Thymus (tissue), 11 donors: Measurements from ENCODE around the gene RAB40B. TPM values are rescaled to one million over a fixed set of nuclear protein-coding genes. Genes with fewer than 3 reads are reported as not detected.

Experiments used
- DNase-seq, 9 donors: peaks; one replicate each; pipeline ENCODE4 v3.0.0-alpha.2; 2013; ENCODE audit warnings: low spot score in 9 of 9, low read depth in 6 of 9, missing footprints in 1 of 9
- H3K27ac ChIP-seq, 2 donors: one replicate each; pipeline ENCODE4 v1.5.1; 2013; ENCODE audit warnings: control low read depth in 1 of 2, low read depth in 1 of 2, low read length in 1 of 2, mild to moderate bottlenecking in 1 of 2, moderate library complexity in 1 of 2
- H3K27me3 ChIP-seq, 2 donors: one replicate each; pipeline ENCODE4 v1.5.1; 2013; ENCODE audit warnings: low read length in 1 of 2; ENCODE audit not compliant: control insufficient read depth in 2 of 2, insufficient read depth in 1 of 2
- H3K36me3 ChIP-seq, 2 donors: one replicate each; pipeline ENCODE4 v1.5.1; 2013; ENCODE audit warnings: low read length in 1 of 2, mild to moderate bottlenecking in 1 of 2, moderate library complexity in 1 of 2; ENCODE audit not compliant: control insufficient read depth in 2 of 2, insufficient read depth in 2 of 2
- H3K4me1 ChIP-seq, 2 donors: one replicate each; pipeline ENCODE4 v1.5.1; 2013; ENCODE audit warnings: low read length in 2 of 2; ENCODE audit not compliant: control insufficient read depth in 2 of 2, insufficient read depth in 2 of 2
- H3K4me3 ChIP-seq, 2 donors: one replicate each; pipeline ENCODE4 v1.5.1; 2013; ENCODE audit warnings: low read length in 2 of 2, control low read depth in 1 of 2, mild to moderate bottlenecking in 1 of 2
- H3K9me3 ChIP-seq, 2 donors: one replicate each; pipeline ENCODE4 v1.5.1; 2013; ENCODE audit warnings: low read length in 1 of 2, mild to moderate bottlenecking in 1 of 2; ENCODE audit not compliant: control insufficient read depth in 2 of 2, insufficient read depth in 1 of 2
- WGBS: extraction: QIAGEN DNeasy Blood & Tissue Kit; methylation state at CpG from one replicate; pipeline ENCODE4 v1.1.7; 2013; 5-methylcytosine and 5-hydroxymethylcytosine counted together
- polyA plus RNA-seq: library from polyadenylated mRNA; stranded (reverse); fragments of 200-250 nt; gene quantifications from one replicate; pipeline ENCODE4 v1.2.3, GENCODE V29; 2013
- total RNA-seq: library from RNA; stranded (reverse); fragments of 120-200 nt; gene quantifications from one replicate; pipeline ENCODE4 v1.2.4, GENCODE V29; 2013
- donor health status: healthy.

The RAB40B gene
- total and polyA plus RNA-seq, 2 donors, result 1.7 to 8.4 TPM

- Histone ChIP-seq H3K27me3 (no peaks in the 10 kb centered on the region), H3K27ac (peak overlapping the region in 1 of 2 donors; percentile 48), H3K9me3 (peaks cover 0 to 4% of the 10 kb centered on the region in 2 donors), H3K36me3 (peaks cover 48 to 55% of the 10 kb centered on the region in 2 donors), H3K4me3 (no peak overlapping the region), H3K4me1 (peaks cover 0 to 24% of the 10 kb centered on the region in 2 donors)
- WGBS, result 91% methylated on average over 16 of the region's 16 CpGs
- DNase-seq, result no peak
Observed at GRCh38 chr17:82605939-82606600, 92.4 kb downstream of the RAB40B start.

Other genes starting within 250 kb of the RAB40B start
- gene CYBC1, start 247.9 kb downstream of the RAB40B start, total RNA-seq, result 80.7 TPM
- gene CYBC1, start 247.9 kb downstream of the RAB40B start, polyA plus RNA-seq, result 103 TPM
- gene NARF, start 240.0 kb downstream of the RAB40B start, total RNA-seq, result 60.0 TPM
- gene NARF, start 240.0 kb downstream of the RAB40B start, polyA plus RNA-seq, result 137 TPM
- gene FOXK2, start 179.0 kb downstream of the RAB40B start, total RNA-seq, result 30.9 TPM
- 31.1 TPM for gene FOXK2, start 179.0 kb downstream of the RAB40B start, polyA plus RNA-seq
- 33.0 TPM for gene WDR45B, start 50.3 kb downstream of the RAB40B start, total RNA-seq
- gene WDR45B, start 50.3 kb downstream of the RAB40B start, polyA plus RNA-seq, result 67.0 TPM
- 12.2 TPM for gene FN3KRP, start 18.0 kb upstream of the RAB40B start, total RNA-seq
- 37.6 TPM for gene FN3KRP, start 18.0 kb upstream of the RAB40B start, polyA plus RNA-seq
- 0.24 TPM for gene FN3K, start 36.9 kb upstream of the RAB40B start, total RNA-seq
- gene FN3K, start 36.9 kb upstream of the RAB40B start, polyA plus RNA-seq, result 1.5 TPM
- 140 TPM for gene TBCD, start 53.4 kb upstream of the RAB40B start, total RNA-seq
- gene TBCD, start 53.4 kb upstream of the RAB40B start, polyA plus RNA-seq, result 292 TPM
- 3.9 TPM for gene ZNF750, start 141.3 kb upstream of the RAB40B start, total RNA-seq
- gene ZNF750, start 141.3 kb upstream of the RAB40B start, polyA plus RNA-seq, result 4.1 TPM